Measurements from ENCODE around the gene CRMP1.

- TF ChIP-seq, protein P1, sequence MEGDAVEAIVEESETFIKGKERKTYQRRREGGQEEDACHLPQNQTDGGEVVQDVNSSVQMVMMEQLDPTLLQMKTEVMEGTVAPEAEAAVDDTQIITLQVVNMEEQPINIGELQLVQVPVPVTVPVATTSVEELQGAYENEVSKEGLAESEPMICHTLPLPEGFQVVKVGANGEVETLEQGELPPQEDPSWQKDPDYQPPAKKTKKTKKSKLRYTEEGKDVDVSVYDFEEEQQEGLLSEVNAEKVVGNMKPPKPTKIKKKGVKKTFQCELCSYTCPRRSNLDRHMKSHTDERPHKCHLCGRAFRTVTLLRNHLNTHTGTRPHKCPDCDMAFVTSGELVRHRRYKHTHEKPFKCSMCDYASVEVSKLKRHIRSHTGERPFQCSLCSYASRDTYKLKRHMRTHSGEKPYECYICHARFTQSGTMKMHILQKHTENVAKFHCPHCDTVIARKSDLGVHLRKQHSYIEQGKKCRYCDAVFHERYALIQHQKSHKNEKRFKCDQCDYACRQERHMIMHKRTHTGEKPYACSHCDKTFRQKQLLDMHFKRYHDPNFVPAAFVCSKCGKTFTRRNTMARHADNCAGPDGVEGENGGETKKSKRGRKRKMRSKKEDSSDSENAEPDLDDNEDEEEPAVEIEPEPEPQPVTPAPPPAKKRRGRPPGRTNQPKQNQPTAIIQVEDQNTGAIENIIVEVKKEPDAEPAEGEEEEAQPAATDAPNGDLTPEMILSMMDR (IDR thresholded peaks at IDR 0.05; ENCODE audit: extremely low read depth in 1 of 2, insufficient read depth in 1 of 2, low read depth in 1 of 2, low read length in 2 of 2): no peak
- TF ChIP-seq FOS (IDR thresholded peaks at IDR 0.05; ENCODE audit: borderline replicate concordance, insufficient read depth, low read length) (no peak), POLR2AphosphoS5 (IDR thresholded peaks at IDR 0.05; ENCODE audit: insufficient read depth, low read depth, low read length) (no peak), POLR2A (IDR thresholded peaks at IDR 0.05; ENCODE audit: low read depth, low read length) (no peak), EZH2 (IDR thresholded peaks at IDR 0.05; ENCODE audit: borderline replicate concordance, low read depth, low read length, severe bottlenecking) (no peak), GATA2 (IDR thresholded peaks at IDR 0.05; ENCODE audit: insufficient read depth, insufficient read length, low read depth, low read length) (no peak)
Observed at GRCh38 chr4:5810151-5810550, 82.7 kb downstream of the CRMP1 start.
